Eye (tissue), 1 donor: Measurements from ENCODE around the gene LIPG.
A peak's percentile ranks its signal among the peaks of the same experiment; 100 is the strongest.
"Not testable (repeated sequence)": the region's sequence is repeated elsewhere in the genome, so short reads cannot be mapped to it uniquely, and the experiment has no call there.

ENCODE experiments used
- DNase-seq: peaks from one replicate; pipeline ENCODE4 v3.0.0-alpha.2; 2015

The LIPG gene

GRCh38 chr18:49579583-49579982 is 17.7 kb downstream of the LIPG start:
- DNase-seq = not testable (repeated sequence)

DNA sequence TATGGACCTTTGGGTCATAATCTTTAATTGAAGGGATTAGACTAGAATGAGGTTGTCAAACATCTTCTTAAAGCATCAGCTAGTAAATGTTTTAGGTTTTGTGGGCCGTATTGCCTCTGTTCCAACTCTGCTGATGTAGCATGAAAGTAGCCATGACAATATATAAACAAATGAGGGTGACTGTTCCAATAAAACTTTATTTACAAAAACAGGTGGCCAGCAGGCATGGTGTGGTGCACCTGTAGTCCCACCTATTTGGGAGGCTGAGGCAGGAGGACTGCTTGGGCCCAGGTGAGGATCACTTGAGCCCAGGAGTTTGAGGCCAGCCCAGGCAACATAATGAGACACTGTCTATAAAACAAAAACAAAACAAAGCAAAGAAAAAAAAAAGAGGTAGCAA is 18.4 kb downstream of the LIPG start:
- no peak for DNase-seq

- DNase-seq = no peak
These were observed 19.5 kb downstream of the LIPG start for GRCh38 chr18:49581371-49581770.

DNA sequence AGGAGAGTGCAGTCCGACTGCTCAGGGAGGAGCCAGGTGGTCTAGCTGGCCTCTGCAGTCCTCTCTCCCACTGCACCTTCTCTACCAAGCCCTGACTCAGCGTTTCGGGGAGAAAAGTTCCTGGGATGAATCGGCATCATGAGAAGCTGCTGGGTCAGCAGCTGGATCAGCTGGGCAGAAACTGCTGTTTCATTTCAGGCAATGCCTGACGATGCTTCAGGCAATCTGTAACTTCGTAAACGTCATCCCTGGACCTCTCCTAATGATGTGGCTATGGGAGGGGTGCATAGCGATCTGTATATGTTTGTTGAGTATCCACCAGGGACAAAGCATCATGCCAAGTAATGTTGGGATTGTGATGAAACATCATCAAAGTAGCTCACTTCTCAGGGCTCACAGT is 20.7 kb downstream of the LIPG start:
- DNase-seq = peak; percentile 9

DNA sequence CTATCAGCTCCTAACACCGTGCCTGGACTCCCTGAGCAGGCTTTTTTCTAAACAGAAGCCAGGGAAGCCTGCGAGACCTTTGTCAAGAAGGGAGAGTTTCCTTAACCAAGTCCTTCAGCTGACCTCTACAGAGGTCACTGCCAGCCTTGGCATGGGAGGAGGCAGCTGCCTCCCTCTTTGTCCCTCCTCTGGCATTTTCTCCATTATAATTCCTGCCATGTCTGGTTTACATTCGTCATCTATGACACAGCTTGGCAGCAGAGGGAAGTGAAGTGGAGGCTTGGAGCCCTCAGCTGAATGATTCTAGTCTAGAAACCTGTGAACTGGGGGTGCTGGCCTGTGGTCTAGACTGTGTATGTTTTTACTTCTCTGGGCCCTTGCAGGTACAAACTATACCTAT is 22.5 kb downstream of the LIPG start:
- DNase-seq = peak; percentile 16

GRCh38 chr18:49584951-49585350 is 23.1 kb downstream of the LIPG start:
- DNase-seq = not testable (repeated sequence)

- DNase-seq = peak; percentile 8
These were observed 24.2 kb downstream of the LIPG start for GRCh38 chr18:49585781-49586663.

GRCh38 chr18:49588171-49588570 is 26.3 kb downstream of the LIPG start:
- DNase-seq = no peak

- no peak for DNase-seq
These were observed 27.1 kb downstream of the LIPG start for GRCh38 chr18:49588971-49589370.

DNA sequence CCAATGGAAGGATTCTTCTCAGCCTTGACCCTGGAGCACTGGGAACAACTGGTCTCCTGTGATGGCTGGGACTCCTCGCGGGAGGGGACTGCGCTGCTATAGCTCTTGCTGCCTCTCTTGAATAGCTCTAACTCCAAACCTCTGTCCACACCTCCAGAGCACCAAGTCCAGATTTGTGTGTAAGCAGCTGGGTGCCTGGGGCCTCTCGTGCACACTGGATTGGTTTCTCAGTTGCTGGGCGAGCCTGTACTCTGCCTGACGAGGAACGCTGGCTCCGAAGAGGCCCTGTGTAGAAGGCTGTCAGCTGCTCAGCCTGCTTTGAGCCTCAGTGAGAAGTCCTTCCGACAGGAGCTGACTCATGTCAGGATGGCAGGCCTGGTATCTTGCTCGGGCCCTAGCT is 28.8 kb downstream of the LIPG start:
- DNase-seq = no peak

DNA sequence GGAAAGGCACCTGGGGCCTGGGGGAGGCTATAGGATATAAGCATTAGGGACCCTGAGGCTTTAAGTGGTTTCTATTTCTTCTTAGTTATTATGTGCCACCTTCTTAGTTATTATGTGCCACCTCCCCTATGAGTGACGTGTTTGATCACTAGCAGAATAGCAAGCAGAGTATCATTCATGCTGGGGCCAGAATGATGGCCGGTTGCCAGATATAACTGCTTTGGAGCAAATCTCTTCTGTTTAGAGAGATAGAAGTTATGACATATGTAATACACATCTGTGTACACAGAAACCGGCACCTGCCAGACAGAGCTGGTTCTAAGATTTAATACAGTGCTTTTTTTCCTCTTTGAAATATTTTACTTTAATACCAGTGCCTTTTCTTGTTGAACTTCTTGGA is 29.4 kb downstream of the LIPG start:
- no peak for DNase-seq

GRCh38 chr18:49591775-49592174 is 29.9 kb downstream of the LIPG start:
- no peak for DNase-seq

GRCh38 chr18:49596687-49597086 is 34.8 kb downstream of the LIPG start:
- DNase-seq = no peak

GRCh38 chr18:49597157-49597931 is 35.5 kb downstream of the LIPG start:
- DNase-seq = peak; percentile 70

DNA sequence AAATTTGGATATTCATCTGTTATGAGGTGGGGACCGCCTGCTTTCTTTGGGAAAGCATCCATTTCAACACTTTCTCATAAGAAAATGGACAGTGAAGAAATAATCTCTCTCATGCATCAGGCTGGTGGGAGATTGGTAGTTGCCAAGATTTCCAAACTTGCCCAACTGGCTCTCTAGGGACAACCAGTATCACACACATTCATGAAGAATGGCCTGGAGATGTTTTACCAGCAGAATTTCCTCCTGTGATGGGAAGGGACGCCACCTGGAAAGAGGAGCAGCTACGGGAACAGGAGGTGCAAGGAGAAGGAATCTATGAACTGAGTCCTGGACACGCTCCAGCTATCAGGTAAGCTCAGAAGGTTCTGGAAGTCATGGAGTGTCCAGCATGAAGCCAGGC is 39.4 kb downstream of the LIPG start:
- DNase-seq = no peak

GRCh38 chr18:49608366-49609255 is 46.8 kb downstream of the LIPG start:
- DNase-seq = peak; percentile 51

DNA sequence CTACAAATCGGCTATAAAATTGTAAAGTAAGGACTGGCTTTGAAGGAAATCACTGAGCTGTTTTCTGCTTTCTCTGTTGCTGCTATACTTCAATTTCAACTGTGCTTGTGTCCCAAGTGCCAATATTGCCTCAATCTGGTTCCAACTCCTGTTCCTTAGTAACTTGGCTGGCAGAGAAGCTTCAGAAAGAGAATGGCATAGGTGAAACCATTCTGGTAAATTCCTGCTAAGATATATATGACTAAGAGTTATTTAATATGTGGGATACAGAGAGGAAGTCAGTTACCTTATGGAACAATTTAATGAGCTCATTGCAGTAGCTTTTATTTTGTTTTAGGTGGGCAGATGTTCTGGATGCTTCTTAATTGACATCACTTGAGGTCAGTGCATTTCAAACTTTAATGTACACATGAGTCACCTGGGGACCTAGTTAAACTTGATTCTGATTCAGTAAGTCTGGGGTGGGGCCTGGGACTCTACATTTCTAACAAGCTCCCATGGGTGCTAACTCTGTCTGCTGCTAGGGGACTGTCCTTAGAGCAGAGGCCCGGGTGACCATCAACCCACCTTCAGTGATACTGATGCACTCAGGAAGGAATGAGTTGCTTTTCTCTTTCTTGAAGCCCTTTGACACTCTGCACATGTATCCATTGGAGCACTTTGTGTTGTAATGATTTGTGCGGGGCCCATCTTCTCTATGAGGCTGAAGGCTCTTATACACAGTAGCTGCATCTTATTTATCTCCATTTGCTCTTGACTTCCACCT is 47.6 kb downstream of the LIPG start:
- no peak for DNase-seq

GRCh38 chr18:49610022-49610445 is 48.2 kb downstream of the LIPG start:
- no peak for DNase-seq

GRCh38 chr18:49611316-49611715 is 49.5 kb downstream of the LIPG start:
- DNase-seq = no peak

GRCh38 chr18:49612515-49613033 is 50.7 kb downstream of the LIPG start:
- DNase-seq = peak; percentile 29

GRCh38 chr18:49613141-49613640 is 51.3 kb downstream of the LIPG start:
- DNase-seq = peak; percentile 92
